GM19240 (cell line): Measurements from ENCODE around the gene ADORA2B.
"Not testable (repeated sequence)": the region's sequence is repeated elsewhere in the genome, so short reads cannot be mapped to it uniquely, and the experiment has no call there.

ENCODE experiments used
- DNase-seq: peaks from one replicate; pipeline ENCODE4 v3.0.0; 2011; ENCODE audit warnings: low spot score; ENCODE audit not compliant: insufficient read length

Gene ADORA2B

DNA sequence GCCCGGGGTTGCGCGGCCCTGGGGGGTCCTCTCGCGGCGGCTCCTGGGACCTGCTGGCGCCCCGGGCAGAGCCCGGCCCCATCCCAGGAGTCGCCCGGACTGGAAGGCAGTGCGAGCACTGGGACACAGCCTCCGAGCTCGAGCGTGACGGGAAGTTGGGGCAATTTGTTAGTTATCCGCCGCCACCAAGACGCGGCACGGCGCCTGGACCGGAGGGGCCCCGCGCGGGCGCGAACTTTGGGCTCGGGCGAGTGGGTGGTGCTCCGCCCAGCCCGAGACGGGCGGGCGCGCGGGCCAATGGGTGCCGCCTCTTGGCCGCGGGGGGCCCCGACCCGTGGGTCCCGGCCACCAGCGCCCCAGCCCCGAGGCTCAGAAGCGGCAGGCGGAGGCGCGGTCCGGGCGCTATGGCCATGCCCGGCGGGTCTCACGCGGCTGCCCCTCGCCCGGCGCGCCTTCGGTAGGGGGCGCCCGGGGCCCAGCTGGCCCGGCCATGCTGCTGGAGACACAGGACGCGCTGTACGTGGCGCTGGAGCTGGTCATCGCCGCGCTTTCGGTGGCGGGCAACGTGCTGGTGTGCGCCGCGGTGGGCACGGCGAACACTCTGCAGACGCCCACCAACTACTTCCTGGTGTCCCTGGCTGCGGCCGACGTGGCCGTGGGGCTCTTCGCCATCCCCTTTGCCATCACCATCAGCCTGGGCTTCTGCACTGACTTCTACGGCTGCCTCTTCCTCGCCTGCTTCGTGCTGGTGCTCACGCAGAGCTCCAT lies at the start of gene ADORA2B:
Gene ADORA2B, plus strand, starts transcription at position 372 of the 768 bp plus-strand sequence. Its CDS starts 119 bp downstream, at position 491.
- DNase-seq = no peak

DNA sequence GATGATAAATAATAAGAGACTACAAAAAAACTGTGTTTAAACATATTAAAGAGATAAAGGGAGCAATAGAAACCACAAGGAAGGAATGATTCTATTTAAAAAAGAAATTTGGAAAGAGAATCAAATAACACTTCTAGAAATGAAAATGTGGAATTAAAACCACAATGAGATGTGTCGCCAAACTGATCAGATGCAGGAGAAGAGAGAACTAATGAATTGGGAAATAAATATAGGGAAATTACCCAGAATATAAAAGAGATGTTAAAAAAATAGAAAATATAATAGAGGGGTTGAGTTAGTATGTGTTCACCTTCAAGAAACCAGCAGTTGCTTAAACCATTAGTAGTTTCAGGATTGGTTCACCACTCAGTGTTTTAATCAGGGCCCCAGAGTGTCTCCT lies 48.7 kb upstream of the ADORA2B start:
- DNase-seq = no peak

DNA sequence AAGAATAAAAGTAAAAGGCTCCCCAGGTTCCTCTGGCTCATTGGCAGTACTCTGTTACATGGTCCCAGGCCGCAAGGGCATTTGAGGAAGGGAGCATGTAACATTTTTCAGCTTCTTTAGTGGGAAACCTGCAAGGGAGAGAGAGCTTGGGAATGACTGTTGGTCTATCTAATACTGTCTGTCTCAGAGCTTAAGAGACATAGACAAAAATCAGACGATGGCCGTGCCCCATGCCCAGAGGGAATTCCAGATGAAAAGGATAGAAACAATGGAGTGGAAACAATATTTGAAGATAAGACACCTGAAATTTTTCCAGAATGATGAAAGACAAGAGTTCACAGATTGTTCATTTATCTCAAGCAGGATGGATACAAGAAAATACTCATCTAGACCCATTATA lies 48.1 kb upstream of the ADORA2B start:
- DNase-seq = no peak

GRCh38 chr17:15899596-15899995 lies 45.3 kb upstream of the ADORA2B start:
- DNase-seq = not testable (repeated sequence)

GRCh38 chr17:15900871-15901270 lies 44.1 kb upstream of the ADORA2B start:
- no peak for DNase-seq

DNA sequence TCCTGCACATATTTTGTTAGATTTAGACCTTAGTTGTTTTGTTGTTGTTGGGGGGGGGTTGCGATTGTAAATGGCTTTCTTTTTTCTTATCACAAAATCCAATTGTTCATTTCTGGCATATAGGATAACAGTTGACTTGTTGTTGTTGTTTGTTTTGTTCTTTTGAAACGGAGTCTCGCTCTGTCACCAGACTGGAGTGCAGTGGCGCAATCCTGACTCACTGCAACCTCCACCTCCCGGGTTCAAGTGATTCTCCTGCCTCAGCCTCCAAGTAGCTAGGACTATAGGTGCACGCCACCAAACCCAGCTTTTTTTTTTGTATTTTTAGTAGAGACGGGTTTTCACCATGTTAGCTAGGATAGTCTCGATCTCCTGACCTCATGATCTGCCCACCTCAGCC lies 39.7 kb upstream of the ADORA2B start:
- DNase-seq = not testable (repeated sequence)

DNA sequence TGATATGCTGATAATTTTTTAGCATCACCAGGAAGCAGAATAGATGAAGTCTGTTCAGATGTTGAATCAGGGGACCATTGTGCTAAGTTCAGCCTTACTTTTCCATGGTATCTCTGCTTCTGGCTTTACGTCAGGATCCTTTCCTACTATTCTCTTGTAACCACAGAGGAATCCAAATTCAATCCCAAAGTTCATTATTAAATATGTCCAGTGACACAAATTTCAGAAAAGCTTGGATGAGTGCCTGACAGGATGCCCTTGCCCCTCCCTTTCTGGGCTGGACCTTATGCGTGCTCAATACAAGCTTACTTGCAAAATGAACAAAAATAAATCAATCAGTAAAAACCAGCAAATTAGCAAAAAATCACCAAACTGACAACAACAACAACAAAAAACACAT lies 37.6 kb upstream of the ADORA2B start:
- no peak for DNase-seq

- DNase-seq = no peak
Measured at GRCh38 chr17:15908378-15908777, 36.6 kb upstream of the ADORA2B start.

- DNase-seq = no peak
Measured at GRCh38 chr17:15909481-15909991, 35.4 kb upstream of the ADORA2B start.

- DNase-seq = no peak
Measured at GRCh38 chr17:15910791-15911190, 34.1 kb upstream of the ADORA2B start.

DNA sequence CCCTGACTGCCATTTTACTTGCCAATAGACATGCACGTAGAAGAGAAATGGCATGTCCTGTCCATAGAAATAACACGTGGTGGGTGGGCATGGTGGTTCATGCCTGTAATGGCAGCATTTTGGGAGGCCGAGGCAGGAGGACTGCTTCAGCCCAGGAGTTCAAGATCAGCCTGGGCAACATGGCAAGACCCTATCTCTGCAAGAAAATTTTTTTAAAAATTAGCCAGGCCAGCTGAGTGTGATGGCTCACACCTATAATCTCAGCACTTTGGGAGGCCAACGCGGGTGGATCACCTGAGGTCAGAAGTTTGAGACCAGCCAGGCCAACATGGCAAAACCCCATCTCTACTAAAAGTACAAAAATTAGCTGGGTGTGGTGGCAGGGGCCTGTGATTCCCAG lies 33.2 kb upstream of the ADORA2B start:
- not testable (repeated sequence) for DNase-seq

GRCh38 chr17:15912416-15912955 lies 32.4 kb upstream of the ADORA2B start:
- DNase-seq = no peak

DNA sequence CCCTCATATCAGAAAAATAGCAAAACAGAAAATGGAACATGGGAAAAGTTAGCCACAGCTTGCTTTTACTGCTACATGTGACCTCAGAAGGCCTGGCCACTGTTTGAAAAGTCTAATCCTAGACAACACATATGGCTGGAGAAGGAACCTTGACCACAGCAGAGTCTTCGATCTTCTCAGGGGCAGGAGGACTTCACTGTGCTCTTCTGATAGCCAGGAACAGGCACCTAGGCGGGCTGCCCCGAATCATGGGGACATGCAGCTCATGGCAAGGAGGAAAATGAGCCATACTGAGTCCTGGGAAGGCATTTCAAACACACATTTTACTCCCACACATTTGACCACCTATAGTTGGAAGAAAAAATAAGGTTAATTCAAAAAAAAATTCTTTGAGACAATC lies 31.1 kb upstream of the ADORA2B start:
- no peak for DNase-seq

DNA sequence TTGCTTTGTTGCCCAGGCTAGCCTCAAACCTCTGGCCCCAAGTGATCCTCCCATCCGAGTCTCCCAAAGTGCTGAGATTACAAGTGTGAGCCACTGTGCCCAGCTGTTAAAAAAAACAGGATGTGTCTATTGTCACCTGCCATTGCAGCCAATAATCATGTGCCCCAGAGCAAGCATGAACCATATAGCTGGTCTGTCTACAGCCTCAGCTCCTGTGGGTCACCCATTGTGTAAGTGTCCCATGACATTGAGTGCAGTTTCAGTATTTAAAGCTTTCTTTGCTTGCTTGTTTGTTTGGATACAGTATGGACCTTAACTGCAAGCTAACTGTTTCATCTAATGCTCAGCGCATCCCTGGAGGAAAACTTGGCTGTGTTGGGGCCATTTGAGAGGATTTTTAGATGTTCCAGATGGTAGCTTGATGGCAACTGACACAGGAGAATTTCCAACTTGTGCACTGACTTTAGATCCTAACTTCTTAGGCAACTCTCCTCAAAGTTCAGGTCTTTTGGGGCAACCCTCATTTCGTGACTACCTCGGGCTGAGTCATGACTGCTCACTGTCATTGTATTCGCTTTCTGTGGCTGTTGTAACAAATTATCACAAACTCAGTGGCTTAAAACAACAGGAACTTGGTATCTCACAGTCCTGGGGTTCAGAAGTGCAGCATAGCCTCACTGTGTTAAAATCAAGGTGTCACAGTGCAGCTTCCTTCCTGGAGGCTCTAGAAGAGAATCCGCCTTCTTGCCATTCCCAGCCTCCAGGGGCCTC lies 30.3 kb upstream of the ADORA2B start:
- DNase-seq = no peak

DNA sequence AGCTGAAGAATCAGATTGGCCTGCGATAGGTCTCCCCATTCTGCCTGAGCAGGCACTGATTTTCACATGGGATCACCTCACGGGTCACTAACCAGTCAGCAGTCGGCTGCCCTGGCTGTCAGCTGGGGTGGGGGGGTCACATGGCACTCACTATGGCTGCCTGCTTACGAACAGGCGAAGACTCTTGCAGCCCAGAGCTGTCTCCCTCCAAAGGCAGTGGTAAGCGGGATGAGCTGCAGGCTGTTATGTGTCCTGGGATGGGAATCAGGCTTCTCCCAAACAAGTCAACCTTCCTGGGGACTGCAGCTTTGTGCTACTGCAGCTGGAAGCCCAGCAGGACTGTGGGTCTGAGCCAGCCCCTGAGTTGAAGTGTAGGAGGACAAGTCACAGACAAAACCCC lies 29.0 kb upstream of the ADORA2B start:
- no peak for DNase-seq

- DNase-seq = no peak
Measured at GRCh38 chr17:15917021-15917437, 27.9 kb upstream of the ADORA2B start.

DNA sequence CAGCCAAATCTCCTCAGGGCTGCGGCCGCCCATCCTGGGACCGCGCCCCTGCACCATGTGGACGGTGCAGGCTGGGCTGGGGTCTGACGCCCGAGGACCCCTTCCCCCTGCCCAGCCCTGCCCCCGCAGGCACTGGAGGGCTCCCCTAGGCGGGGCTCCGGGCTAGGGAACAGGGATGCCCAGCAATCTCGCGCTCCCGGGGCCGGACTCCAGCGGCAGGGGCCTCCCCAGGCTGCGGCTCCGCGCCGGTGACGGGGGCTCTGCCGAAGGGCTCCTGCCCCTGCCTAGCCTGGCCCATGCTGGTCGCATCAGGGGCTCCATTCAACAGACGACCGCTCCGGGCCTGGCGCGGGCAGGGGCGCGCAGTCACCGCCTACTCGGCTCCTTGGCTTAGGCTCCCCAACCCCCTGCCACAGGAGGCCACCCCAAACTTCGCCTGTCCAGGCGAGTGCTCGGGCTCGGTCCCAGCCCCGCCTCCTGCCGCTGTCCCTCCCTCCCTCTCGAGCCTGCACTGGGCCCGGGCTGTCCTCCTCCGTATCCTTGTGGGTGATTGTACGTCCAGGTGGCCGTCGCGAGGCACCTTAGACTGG lies 27.4 kb upstream of the ADORA2B start:
- DNase-seq = no peak

DNA sequence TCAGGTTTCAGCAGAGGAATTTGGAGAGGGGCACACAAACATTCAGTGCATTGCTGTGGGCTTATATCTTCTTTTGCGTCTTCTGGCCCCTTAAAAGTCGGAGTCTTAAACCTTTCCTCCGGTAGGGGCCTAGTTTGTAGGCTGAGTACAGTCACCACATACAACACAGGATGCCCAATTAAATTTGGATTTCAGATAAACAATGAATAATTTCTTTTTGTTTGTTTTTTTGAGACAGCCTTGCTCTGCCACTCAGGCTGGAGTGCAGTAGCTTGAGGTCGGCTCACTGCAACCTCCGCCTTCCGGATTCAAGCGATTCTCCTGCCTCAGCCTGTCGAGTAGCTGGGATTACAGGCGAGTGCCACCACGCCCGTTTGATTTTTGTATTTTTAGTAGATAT lies 26.7 kb upstream of the ADORA2B start:
- DNase-seq = no peak

GRCh38 chr17:15918661-15919259 lies 26.2 kb upstream of the ADORA2B start:
- no peak for DNase-seq

DNA sequence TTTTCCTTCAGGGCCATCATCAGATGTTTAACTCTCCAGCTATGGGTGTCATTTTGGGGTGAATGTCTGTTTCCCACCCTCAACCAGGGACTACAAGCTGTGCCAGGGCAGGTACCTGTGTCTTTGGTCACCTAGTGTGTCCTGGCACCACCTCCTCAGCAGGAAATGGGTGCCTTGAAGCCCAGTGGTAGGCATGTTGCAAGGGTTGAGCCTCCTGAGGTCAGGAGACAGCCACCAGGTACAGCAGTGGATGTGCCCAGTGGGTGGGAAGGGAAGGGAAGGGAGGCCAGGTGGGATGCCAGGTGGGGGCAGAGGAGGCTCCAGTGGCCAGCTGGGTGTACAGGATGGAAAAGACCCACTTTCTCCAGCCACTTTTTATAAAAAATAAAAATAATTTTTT lies 25.5 kb upstream of the ADORA2B start:
- no peak for DNase-seq

- DNase-seq = no peak
Measured at GRCh38 chr17:15920758-15921239, 24.1 kb upstream of the ADORA2B start.
